GM21723 (cell line): ENCODE results near the gene MGAT2.
"Not testable (repeated sequence)": the region's sequence is repeated elsewhere in the genome, so short reads cannot be mapped to it uniquely, and the experiment has no call there.

ENCODE experiments used
- ATAC-seq: cut with Tn5 transposase; IDR thresholded peaks from one replicate; pipeline ENCODE4 v1.9.1; 2021; ENCODE audit warnings: mild to moderate bottlenecking, moderate library complexity; ENCODE audit not compliant: unreplicated experiment

Gene MGAT2

GRCh38 chr14:49620182-49621113, at the start of gene MGAT2, which contains the start of gene RPL36AL:
MGAT2 (plus strand) TSS chr14:49620799; CDS start chr14:49621269, 470 bp downstream.
RPL36AL (minus strand) TSS chr14:49620626; CDS start chr14:49619104, 1,522 bp downstream.
- peak; percentile 91 for ATAC-seq

GRCh38 chr14:49574038-49574437, 46.6 kb upstream of the MGAT2 start:
- no peak for ATAC-seq

- no peak for ATAC-seq
Measured at GRCh38 chr14:49578141-49578540, 42.5 kb upstream of the MGAT2 start.

GRCh38 chr14:49579841-49580240, 40.8 kb upstream of the MGAT2 start:
- ATAC-seq, result no peak

- no peak for ATAC-seq
Measured at GRCh38 chr14:49581209-49582112, 39.1 kb upstream of the MGAT2 start.

- ATAC-seq, result no peak
Measured at GRCh38 chr14:49582113-49582977, 38.3 kb upstream of the MGAT2 start.

- no peak for ATAC-seq
Measured at GRCh38 chr14:49583629-49584028, 37.0 kb upstream of the MGAT2 start.

GRCh38 chr14:49584058-49584457, 36.5 kb upstream of the MGAT2 start:
- no peak for ATAC-seq

GRCh38 chr14:49584981-49585640, 35.5 kb upstream of the MGAT2 start:
- ATAC-seq, result not testable (repeated sequence)

GRCh38 chr14:49585803-49586672, 34.6 kb upstream of the MGAT2 start, which contains the start of gene RPS29:
RPS29 (minus strand) TSS chr14:49586380; CDS start chr14:49586346, 34 bp downstream.
- peak; percentile 88 for ATAC-seq

- ATAC-seq, result peak; percentile 37
Measured at GRCh38 chr14:49586673-49587460, 33.7 kb upstream of the MGAT2 start.

GRCh38 chr14:49589387-49589786, 31.2 kb upstream of the MGAT2 start:
- no peak for ATAC-seq

GRCh38 chr14:49593016-49593415, 27.6 kb upstream of the MGAT2 start:
- ATAC-seq, result peak; percentile 28

- ATAC-seq, result peak; percentile 31
Measured at GRCh38 chr14:49594347-49595091, 26.1 kb upstream of the MGAT2 start.

GRCh38 chr14:49598189-49598484, 22.5 kb upstream of the MGAT2 start:
- no peak for ATAC-seq

GRCh38 chr14:49598485-49599300, 21.9 kb upstream of the MGAT2 start, which contains the start of gene LRR1:
LRR1 (plus strand) TSS chr14:49598940; CDS start chr14:49599021, 81 bp downstream.
- ATAC-seq, result peak; percentile 51

GRCh38 chr14:49607583-49607982, 13.0 kb upstream of the MGAT2 start:
- no peak for ATAC-seq
